Glomerular endothelial cell (primary cell): ENCODE results near the gene AP4M1. TPM values are rescaled to one million over a fixed set of nuclear protein-coding genes. Genes with fewer than 3 reads are reported as not detected.

Experiments used
- DNase-seq: peaks from one replicate; pipeline ENCODE4 v3.0.0-alpha.2; 2011; ENCODE audit warnings: low read depth, low spot score; ENCODE audit errors: extremely low read depth
- total RNA-seq: library from RNA; depleted of rRNA; stranded (reverse); fragments of >200 nt; gene quantifications from 2 replicates; pipeline ENCODE4 v1.2.3, GENCODE V29; 2015

Gene AP4M1
- total RNA-seq, 1 donor from 2014 or later, result 26.1 TPM

DNA sequence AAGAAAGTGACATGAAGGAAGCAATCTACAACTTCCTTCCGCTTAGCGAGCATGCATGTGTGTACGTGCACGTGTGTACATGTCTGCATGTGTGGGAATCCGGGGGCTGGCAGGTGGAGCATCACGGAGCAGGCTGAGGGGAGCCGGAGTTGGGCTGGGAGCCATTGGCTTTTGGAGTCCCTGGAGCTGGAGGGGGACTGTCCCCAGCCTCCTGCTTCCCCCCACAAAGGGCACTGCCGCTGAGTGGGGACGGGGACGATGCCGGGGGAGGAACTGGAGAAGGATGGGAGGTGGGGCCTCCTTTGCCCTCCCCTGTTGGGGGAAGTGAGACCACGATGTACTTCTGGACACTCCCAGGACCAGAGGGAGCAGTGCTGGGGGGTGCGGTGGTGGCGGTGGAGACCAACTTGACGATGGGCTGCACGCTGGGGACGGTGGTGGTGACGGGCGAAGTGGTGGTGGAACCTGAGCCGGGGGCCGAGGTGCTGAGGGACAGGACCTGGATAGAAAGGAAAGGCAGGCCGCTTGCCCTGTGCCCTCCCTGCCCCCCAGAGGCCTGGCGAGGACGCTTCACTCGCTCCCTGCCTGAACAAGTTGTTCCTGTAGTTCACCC, 5.8 kb downstream of the AP4M1 start:
- no peak for DNase-seq

DNA sequence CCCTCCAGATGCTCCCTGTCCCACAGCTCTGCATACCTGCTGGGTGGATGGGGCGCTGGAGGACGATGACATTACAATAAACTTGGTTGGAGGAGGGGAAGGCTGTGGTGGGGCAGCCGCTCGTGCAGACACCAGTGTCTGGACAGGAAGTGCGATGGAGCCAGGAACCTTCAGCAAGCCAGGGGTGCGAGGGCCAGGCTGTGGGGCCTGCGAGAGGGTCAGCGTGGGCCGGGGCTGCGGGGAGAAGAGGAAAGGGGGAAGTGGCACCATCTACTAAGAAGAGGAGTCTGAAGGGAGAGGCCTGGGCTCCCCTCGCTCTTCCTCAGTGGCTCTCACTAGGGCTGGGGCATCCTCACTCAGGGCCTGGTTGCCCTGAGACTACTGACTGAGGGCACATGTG, 6.4 kb downstream of the AP4M1 start:
- DNase-seq, result no peak

DNA sequence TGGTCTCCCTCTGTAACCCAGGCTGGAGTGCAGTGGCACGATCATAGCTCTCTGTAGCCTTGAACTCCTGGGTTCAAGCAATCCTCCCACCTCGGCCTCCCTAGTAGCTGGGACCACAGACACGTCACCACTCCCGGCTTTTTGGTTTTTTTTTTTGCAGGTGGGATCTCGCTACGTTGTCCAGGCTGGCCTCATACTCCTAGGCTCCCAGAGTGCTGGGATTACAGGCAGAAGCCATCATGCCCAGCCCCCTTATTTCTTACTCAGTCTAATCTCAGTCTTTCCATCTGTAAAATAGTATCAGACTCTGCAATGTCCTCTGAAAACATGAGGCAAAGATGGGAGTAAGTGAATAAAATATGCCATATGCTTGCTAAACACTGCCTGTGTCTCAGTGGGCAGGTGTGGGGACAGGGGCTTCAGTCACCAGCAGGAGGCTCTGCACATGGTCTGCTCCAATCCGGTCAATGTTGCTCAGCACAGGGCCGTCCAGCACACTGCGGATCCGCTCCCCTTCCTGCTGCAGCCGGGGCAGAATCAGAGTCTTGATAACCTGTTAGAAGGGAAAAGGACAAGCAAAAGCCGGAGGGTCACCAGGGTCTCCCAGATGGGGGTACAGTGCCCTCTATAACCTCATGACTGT, 8.2 kb downstream of the AP4M1 start:
- no peak for DNase-seq

DNA sequence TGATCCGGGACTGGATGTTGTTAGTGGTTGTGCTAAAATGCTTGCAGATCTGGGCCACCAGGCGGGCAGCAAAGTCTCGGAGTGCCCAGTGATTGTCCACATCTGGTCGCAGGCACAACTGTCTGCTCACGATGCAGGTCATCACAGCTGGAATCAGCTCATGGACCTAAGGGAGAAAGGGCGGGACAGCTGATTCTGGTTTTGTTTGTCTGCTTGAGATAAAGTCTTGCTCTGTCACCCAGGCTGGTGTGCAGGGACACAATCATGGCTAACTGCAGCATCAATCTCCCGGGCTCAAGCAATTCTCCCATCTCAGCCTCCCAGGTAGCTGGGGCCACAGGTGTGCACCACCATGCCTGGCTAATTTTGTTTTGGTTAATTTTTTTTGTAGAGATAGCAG, 9.7 kb downstream of the AP4M1 start:
- no peak for DNase-seq

DNA sequence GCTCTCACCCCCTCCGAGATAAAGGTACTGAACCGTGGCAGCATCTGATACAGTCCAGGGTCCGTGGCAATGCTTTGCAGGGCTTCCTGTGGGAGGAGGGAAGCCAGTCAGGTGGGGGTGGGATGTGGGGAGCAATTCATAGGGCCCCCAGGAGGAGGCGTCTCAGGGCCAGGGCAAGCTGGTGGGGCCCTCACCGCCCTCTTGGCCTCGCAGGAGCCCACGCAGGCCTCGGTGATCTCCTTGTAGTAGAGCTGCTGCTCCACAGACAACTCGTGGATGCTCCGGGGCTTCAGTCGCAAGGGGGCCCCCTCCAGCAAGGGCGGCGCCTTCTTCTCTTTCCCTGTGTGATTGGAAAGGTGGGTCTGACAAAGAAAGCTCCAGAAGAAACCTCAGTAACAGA, 10.5 kb downstream of the AP4M1 start:
- DNase-seq, result no peak

DNA sequence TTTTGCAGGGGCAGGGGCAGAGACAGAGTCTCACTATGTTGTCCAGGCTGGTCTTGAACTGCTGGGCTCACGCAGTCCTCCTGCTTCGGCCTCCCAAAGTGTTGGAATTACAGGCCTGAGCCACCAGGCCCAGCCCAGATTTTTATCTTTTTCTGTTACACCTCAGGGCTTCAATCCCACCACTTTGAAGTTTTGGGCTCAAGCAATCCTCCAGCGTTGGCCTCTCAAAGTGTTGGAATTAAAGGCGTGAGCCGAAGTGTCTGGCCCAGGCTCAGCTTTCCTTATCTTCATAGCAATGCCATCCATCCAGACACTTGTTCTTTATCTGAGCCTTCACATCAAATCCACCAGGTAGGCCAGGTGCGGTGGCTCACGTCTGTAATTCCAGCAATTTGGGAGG, 13.6 kb downstream of the AP4M1 start:
- no peak for DNase-seq

DNA sequence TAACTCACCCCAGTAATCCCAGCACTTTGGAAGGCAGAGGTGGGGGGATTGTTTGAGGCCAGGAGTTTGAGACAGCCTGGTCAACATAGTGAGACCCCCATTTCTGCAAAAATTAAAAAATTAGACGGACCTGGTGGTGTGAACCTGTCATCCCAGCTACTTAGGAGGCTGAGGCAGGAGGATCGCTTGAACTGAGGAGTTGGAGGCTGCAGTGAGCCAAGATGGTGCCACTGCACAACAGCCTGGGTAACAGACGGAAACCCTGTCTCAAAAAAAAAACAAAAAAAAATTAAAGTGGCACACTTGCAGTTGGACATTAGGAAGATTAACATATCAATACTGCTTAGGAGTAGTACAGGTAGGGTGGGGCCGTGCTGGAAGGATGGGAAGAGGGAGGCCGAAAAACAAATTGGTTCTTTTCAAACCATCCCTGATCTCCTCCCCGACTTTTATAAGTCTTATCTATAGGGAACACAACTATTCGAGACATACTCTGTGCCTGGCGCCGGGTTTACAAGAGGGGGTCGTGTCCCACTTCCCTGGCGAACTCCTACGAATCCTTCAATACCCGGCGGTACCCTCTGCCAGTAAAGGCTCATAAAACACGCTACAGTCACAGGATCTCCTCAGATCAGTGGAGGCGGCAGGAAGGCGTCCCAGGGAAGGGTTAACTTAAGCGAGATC, 17.1 kb downstream of the AP4M1 start:
- no peak for DNase-seq

DNA sequence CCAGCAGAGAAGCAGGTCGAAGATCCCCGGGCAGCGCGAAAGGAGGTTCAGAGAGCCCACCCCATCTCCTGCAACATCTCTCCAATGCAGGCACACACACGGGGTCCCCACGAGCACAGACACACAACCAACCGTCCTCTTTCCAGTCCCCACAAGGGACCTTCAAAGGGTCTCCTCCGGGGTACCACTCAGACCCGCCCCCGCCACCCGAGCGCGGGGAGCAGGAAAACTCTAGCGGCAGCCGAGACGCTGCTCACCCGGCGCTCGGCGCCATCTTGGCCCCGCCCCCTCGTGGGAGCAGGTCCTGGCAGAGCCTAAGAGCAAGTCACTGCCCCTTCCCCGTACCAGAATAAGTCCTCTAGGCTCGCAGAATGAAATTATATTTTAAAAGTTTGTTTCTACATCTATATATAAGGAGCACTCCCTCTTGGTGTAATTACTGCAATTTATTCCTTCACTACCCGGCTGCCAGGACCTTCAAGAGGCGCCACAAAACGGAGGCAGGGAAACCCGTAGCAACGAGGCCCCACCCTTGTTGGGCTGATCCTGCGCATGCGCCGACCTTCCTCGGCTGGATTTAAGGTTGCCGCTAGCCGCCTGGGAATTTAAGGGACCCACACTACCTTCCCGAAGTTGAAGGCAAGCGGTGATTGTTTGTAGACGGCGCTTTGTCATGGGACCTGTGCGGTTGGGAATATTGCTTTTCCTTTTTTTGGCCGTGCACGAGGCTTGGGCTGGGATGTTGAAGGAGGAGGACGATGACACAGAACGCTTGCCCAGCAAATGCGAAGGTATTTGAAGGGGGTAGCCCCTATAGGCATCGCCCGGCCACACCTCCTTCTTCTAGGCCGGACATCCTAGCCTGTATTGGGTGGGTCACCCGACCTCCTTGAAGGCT, 17.9 kb downstream of the AP4M1 start, which contains the start of the genes CNPY4 and TAF6:
Gene CNPY4, plus strand, starts transcription at position 563 of the 898 bp plus-strand sequence. Its CDS starts 111 bp downstream, at position 674.
Gene TAF6, minus strand, starts transcription at position 287 of the 898 bp plus-strand sequence. CDS start 5,149 bp downstream, outside the sequence.
- peak; percentile 94 for DNase-seq

DNA sequence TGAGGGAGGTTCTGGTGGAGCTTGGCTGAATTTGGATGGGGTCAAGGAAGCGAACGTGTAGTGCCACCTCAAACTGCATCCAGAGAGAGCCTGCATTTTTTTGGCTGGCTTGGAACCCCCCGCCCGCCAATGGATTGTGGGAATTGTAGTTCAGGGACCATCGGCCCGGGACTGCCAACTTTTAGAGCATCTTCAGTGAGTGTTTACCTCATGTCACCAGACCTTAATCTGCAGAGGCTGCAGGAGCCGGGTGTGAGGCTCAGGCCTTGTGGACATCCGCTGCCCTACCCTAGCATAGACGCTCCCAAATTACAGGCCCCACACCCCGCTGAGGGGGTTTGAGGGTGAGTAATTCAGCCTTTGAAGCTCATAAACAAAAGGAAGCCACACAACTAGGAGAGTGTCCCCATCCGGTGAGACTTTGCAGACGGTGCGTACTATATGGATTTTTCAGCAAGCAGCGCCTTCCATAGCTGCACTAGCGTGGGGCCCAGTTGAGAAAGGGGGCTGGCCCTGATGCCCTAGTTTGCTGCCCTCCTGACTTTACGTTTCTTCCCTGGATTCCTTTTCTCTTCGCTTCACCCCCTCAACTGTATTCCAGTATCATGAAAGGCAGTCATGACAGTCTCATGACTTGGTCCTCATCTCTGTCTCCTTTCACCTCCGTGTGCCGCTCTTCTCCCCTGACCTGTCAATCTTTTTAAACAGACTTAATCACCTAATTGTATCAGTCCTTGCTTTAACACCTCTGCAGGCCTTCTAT, 18.7 kb downstream of the AP4M1 start:
- DNase-seq, result no peak

DNA sequence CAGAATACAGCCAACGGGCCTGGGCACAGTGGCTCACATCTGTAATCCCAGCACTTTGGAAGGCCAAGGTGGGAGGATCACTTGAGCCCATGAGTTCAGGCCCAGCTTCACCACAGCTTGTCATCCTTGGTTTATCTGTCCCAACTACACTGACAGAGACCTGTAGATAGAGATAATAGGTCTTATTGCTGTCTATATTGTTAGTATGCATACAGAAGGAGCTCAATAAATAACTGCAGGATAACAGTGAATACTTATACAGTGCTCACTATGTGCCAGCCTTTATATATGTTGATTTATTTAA, 19.2 kb downstream of the AP4M1 start:
- no peak for DNase-seq

DNA sequence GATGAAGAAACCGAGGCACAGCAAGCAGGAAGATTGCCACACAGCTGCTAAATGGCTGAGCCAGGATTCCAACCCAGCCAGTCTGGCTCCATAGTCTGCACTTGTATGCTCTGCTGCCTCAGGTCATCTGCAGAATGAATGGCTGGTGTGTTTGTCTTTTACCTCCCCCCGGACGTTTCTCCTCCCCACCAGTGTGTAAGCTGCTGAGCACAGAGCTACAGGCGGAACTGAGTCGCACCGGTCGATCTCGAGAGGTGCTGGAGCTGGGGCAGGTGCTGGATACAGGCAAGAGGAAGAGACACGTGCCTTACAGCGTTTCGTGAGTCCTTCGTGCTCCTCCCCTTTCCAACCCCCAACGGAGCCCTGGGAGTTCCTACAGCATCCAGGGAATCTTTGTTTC, 20.6 kb downstream of the AP4M1 start:
- no peak for DNase-seq

DNA sequence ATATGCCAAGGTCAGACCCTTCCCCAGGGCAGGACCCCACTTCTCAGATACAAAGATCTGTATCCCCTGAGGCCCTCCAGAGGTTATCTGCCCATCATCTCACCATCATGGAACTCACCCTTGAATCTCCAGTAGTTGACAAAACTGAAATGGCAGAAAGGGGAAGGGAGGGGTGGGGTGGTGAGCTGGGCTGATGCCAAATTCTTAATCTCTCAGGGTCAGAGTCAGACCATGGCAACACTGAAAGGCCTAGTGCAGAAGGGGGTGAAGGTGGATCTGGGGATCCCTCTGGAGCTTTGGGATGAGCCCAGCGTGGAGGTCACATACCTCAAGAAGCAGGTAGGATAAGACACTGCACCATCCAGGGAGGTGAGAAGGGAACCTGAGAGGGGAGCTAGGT, 21.1 kb downstream of the AP4M1 start:
- no peak for DNase-seq

DNA sequence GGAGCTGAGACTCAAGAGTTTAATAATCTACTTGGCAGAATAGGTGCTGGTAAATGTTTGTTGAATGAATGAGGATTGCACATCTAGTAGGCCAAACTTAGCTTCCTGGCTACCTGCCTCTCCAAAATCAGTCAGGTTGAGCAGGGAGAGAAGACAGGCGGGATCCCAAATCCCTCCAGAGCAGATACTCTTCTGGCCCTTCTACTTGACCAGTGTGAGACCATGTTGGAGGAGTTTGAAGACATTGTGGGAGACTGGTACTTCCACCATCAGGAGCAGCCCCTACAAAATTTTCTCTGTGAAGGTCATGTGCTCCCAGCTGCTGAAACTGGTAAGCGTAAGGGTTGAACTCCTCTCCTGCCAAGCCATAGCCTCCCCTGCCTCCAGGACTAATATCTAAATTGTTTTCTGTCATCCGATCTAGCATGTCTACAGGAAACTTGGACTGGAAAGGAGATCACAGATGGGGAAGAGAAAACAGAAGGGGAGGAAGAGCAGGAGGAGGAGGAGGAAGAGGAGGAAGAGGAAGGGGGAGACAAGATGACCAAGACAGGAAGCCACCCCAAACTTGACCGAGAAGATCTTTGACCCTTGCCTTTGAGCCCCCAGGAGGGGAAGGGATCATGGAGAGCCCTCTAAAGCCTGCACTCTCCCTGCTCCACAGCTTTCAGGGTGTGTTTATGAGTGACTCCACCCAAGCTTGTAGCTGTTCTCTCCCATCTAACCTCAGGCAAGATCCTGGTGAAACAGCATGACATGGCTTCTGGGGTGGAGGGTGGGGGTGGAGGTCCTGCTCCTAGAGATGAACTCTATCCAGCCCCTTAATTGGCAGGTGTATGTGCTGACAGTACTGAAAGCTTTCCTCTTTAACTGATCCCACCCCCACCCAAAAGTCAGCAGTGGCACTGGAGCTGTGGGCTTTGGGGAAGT, 23.1 kb downstream of the AP4M1 start:
- DNase-seq, result no peak

DNA sequence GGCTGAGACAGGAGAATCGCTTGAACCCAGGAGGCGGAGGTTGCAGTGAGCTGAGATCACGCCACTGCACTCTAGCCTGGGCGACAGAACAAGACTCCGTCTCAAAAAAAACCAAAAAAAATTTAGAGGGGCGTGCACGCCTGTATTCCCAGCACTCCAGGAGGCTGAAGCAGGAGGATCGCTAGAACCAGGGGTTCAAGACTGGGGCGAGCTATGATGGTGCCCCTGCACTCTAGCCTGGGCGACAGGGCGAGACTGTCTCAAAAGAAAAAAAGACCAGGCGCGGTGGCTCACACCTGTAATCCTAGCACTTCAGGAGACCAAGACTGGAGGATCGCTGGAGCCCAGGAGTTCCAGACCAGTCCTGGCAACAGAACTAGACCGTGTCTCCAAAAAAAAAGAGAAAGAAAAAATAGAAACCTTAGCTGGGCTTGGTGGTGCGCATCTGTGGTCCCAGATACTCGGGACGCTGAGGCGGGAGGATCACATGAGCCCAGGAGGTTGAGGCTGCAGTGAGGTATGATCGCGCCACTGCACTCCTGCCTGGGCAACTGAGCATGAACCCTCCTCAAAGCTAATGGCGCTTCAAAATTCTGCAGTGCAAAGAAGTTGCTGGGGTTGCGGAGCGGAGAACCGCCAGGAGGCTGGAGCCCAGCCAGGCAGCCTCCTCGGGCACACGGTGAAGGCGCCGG, 24.9 kb downstream of the AP4M1 start:
- no peak for DNase-seq

DNA sequence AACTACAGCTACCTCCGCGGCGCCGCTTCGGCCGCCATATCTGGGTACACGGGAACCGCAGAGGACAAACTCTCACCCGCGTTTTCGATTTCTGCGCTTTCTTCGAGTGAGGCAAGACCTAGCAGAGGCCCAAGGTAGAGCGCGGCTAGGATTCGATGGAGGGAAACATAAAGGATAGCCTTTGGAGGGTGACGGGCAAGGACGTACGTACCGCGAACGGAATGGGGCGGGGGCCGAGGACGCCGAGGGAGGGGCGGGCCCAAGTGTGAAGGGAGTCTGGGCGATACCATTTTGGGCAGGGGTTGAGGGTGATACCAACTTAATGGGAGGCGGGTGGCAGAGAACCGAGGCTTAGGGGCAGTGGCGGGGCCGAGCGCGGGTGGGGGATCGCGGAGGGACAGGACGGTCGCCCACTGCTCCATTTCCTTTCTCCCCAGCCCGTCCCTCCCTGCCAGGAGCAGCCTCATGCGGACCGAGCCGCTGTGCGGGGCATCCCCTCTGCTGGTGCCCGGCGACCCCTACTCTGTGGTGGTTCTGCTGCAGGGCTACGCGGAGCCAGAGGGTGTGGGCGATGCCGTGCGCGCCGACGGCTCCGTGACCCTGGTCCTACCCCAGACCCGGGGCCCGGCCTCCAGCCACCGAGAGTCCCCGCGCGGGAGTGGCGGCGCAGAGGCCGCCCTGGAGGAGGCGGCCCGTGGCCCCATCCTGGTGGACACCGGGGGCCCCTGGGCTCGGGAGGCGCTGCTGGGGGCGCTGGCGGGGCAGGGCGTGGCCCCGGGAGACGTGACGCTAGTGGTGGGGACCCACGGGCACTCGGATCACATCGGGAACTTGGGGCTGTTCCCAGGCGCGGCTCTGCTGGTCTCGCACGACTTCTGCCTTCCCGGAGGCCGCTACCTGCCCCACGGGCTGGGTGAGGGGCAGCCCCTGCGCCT, 25.8 kb downstream of the AP4M1 start, which contains the start of gene MBLAC1:
Gene MBLAC1, plus strand, starts transcription at position 37 of the 935 bp plus-strand sequence. Its CDS starts 429 bp downstream, at position 466.
- peak; percentile 69 for DNase-seq

DNA sequence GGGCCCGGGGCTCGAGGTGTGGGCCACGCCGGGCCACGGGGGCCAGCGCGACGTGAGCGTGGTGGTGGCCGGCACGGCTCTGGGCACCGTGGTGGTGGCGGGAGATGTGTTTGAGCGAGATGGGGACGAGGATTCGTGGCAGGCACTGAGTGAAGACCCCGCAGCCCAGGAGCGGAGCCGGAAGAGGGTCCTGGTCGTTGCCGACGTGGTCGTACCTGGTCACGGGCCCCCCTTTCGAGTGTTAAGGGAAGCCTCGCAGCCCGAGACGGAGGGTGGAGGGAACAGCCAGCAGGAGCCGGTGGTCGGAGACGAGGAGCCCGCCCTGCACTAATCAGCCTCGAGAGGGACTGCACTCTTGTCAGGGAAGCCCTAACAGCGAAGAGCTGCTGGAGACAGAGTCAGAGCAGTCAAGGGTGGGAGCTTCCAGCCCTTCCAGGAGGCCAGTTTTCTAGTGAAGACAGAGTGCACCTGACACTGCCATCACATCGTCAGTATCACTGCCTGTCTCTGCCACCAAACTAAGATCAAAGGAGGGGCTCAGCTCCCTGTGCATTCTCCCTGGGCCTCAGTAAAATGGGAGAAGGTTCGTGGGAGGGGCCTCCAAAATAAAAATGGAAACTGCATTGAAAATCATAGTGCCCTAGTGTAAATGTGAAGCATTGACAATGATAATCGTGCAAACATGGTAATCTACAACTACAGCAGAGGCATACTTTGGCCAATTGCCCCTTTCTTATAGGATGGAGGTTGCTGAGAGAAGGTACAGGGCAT, 26.6 kb downstream of the AP4M1 start:
- no peak for DNase-seq

DNA sequence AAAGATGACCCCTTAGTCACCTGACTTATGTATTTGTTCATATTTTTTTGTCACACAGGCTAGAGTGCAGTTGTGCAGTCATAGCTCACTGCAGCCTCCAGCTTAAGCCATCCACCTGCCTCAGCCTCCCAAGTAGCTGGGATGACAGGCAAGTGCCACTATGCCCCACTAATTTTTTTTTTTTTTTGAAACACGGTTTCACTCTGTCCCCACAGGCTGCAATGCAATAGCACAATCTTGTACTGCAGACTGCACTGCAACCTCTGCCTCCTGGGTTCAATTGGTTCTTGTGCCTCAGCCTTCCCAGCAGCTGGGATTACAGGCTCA, 27.2 kb downstream of the AP4M1 start:
- no peak for DNase-seq
